Vagina (tissue), 2 donors: ENCODE measurements around the gene CBX8. TPM values are rescaled to one million over a fixed set of nuclear protein-coding genes. Genes with fewer than 3 reads are reported as not detected.

Experiments used
- DNase-seq, 2 donors: peaks; one replicate each; pipeline ENCODE4 v3.0.0-alpha.2; 2017; ENCODE audit errors: extremely low spot score in 2 of 2
- H3K27ac ChIP-seq: fragments of 200-600 bp; sonication (generic); one replicate; pipeline ENCODE4 v1.5.1; 2019
- H3K27me3 ChIP-seq: fragments of 200-600 bp; sonication (generic); one replicate; pipeline ENCODE4 v1.5.1; 2019
- H3K36me3 ChIP-seq, 2 donors: fragments of 200-600 bp; sonication (generic); one replicate each; pipeline ENCODE4 v1.5.1; 2017 to 2019
- H3K4me1 ChIP-seq: fragments of 200-600 bp; sonication (generic); one replicate; pipeline ENCODE4 v1.5.1; 2019
- H3K4me3 ChIP-seq, 2 donors: fragments of 200-600 bp; sonication (generic); 1 replicate in 1 of 2; 2 replicates in 1 of 2; pipeline ENCODE4 v1.5.1; 2016 to 2019
- H3K9me3 ChIP-seq: fragments of 200-600 bp; sonication (generic); one replicate; pipeline ENCODE4 v1.5.1; 2019
- CTCF ChIP-seq, 3 experiments: fragments of 450-650 bp in 2 of 3; fragments of 200-600 bp in 1 of 3; sonication (generic) in 1 of 3; IDR thresholded peaks; one replicate each; pipeline ENCODE4 v1.5.1; 2017 to 2019; ENCODE audit warnings: antibody characterized with exemption in 3 of 3, mild to moderate bottlenecking in 2 of 3, moderate library complexity in 2 of 3
- POLR2A ChIP-seq, 2 donors: fragments of 450-650 bp; IDR thresholded peaks; one replicate each; pipeline ENCODE4 v1.6.1; 2017; ENCODE audit warnings: antibody characterized with exemption in 2 of 2, mild to moderate bottlenecking in 2 of 2, moderate library complexity in 2 of 2
- POLR2AphosphoS5 ChIP-seq, 2 donors: sonication (generic); formaldehyde crosslinking; IDR thresholded peaks; one replicate each; pipeline ENCODE4 v1.9.0; 2017; ENCODE audit warnings: antibody characterized with exemption in 2 of 2, mild to moderate bottlenecking in 2 of 2, low read depth in 1 of 2; ENCODE audit not compliant: insufficient read depth in 1 of 2
- intact Hi-C: fragments of 100-400 bp; cut with DNase I; formaldehyde crosslinking; loops from one replicate; pipeline ENCODE4 v1.15.1; 2023
- total RNA-seq: library from RNA; depleted of rRNA; stranded (reverse); fragments of >200 nt; gene quantifications from one replicate; pipeline ENCODE4 v1.2.3, GENCODE V29; 2016

Gene CBX8
- total RNA-seq, 1 donor from 2014 or later = 0.98 TPM

DNA sequence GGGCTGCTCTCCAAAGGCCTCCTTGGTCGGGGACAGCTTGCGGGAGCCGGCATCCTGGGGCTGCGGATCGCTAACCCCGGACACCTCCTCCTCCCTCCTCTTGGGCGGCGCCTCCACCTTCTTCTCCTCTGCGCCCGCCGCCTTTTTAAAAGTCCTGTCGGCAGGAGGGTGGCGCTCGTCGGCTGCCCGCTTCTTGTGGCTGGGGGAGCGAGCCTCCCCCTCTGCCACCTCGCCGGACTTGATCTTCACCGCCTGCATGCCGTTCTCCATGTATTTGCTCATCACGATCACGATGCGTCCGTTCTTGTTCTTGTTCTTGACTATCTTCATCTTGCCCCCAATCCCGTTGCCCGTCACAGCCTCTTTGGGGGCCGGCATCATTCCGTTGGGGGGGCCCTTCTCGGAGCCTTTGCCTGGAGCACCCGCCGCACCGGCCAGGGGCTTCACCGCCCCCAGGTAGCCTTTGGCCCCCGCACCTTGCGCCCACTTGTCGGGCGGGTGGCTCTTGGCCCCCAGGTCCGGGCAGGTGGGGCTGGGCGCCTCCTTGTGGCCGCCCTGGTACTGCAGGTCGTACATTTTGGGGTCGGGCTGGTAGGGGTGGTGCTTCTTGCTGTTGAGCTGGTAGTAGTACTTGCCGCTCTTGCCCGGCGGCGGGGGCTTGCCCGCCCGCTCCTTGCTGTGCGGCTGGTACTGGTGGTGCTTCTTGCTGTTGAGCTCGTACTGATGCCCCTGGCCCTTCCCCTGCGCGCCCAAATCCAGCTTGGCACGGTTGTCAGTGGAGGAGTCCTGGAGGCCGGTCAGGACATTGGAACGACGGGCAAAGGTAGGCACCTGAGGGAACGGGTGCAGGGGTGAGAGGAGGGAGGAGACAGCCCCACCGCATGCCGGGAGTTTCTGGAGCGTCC is 37.9 kb upstream of the CBX8 start:
- peaks cover 0 to 17% of the 10 kb centered on the region in 2 donors for H3K36me3 ChIP-seq
- H3K27ac ChIP-seq = no peak overlapping the region
- no peaks in the 10 kb centered on the region for H3K27me3 ChIP-seq
- intact Hi-C loops = no loop called here
- H3K4me3 ChIP-seq = no peak overlapping the region
- no peaks in the 10 kb centered on the region for H3K9me3 ChIP-seq
- TF ChIP-seq POLR2A (IDR thresholded peaks at IDR 0.05) (no peak), CTCF (IDR thresholded peaks at IDR 0.05) (peak in 1 of 3 experiments; percentile 27), POLR2AphosphoS5 (IDR thresholded peaks at IDR 0.05; ENCODE audit: insufficient read depth in 1 of 2, low read depth in 1 of 2) (no peak)
- H3K4me1 ChIP-seq = peaks cover 47% of the 10 kb centered on the region
- DNase-seq = no peak

GRCh38 chr17:79833744-79834564 is 37.1 kb upstream of the CBX8 start:
- H3K9me3 ChIP-seq = no peaks in the 10 kb centered on the region
- H3K27ac ChIP-seq = no peak overlapping the region
- no peak for DNase-seq
- H3K36me3 ChIP-seq = peaks cover 0 to 17% of the 10 kb centered on the region in 2 donors
- TF ChIP-seq CTCF (IDR thresholded peaks at IDR 0.05) (no peak), POLR2AphosphoS5 (IDR thresholded peaks at IDR 0.05; ENCODE audit: insufficient read depth in 1 of 2, low read depth in 1 of 2) (no peak), POLR2A (IDR thresholded peaks at IDR 0.05) (no peak)
- no peaks in the 10 kb centered on the region for H3K27me3 ChIP-seq
- peaks cover 44% of the 10 kb centered on the region for H3K4me1 ChIP-seq
- intact Hi-C loops = no loop called here
- H3K4me3 ChIP-seq = no peak overlapping the region

- DNase-seq = no peak
- H3K9me3 ChIP-seq = no peaks in the 10 kb centered on the region
- no peak overlapping the region for H3K4me3 ChIP-seq
- intact Hi-C loops = no loop called here
- peaks cover 43% of the 10 kb centered on the region for H3K4me1 ChIP-seq
- no peaks in the 10 kb centered on the region for H3K27me3 ChIP-seq
- peaks cover 0 to 17% of the 10 kb centered on the region in 2 donors for H3K36me3 ChIP-seq
- no peak overlapping the region for H3K27ac ChIP-seq
- no peak for TF ChIP-seq POLR2A (IDR thresholded peaks at IDR 0.05)
- no peak for TF ChIP-seq POLR2AphosphoS5 (IDR thresholded peaks at IDR 0.05; ENCODE audit: insufficient read depth in 1 of 2, low read depth in 1 of 2)
- no peak for TF ChIP-seq CTCF (IDR thresholded peaks at IDR 0.05)
Observed at GRCh38 chr17:79833110-79833450, 36.2 kb upstream of the CBX8 start.

DNA sequence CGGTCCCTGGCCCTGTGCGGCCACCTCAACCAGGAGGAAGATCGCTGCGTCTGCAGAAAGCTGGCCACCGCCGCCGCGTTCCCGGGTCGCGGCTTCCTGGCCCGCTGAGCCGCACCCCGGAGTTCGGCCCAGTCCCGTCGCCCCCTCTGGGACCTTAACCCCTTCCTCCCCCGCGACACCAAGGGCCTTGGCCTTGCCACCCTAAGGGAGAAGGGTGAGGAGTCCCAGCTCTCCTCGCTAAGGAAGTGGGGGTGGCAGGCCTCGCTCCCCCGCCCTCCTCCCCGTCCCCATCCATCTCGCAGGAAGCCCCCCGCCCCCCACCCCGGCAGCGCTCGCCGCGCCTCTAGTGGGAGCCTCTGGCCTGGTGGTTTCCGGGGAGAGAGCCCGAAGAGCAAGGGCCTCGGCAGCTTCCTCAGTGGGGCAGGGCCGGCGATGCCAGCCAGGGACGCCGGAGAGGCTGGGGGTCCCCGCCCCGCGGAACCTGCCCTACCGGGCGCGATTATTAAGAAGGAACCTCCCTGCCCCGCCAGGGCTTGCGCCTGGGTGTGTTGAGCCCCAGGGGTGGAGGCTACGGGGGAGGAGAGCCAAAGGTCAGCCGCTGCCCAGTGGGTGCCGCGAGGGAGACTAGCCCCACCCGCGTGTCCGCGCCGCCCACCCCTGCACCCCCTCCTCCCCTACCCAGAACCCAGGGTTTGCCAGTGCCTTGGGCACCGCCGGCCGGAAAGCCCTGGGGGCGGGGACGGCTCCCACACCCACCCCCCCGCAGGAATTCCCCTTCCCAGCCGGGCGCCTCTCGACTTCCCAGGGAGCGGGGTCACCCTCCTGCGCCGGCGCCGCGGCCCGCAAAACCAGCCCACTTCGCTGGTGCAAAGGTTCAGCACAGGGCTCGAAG is 35.6 kb upstream of the CBX8 start:
- H3K9me3 ChIP-seq = no peaks in the 10 kb centered on the region
- H3K27ac ChIP-seq = no peak overlapping the region
- no peaks in the 10 kb centered on the region for H3K27me3 ChIP-seq
- peaks cover 0 to 17% of the 10 kb centered on the region in 2 donors for H3K36me3 ChIP-seq
- DNase-seq = no peak
- intact Hi-C loops = no loop called here
- TF ChIP-seq POLR2AphosphoS5 (IDR thresholded peaks at IDR 0.05; ENCODE audit: insufficient read depth in 1 of 2, low read depth in 1 of 2) = no peak
- TF ChIP-seq POLR2A (IDR thresholded peaks at IDR 0.05) = no peak
- no peak for TF ChIP-seq CTCF (IDR thresholded peaks at IDR 0.05)
- peak overlapping the region; percentile 18 to 23 for H3K4me3 ChIP-seq
- peaks cover 36% of the 10 kb centered on the region for H3K4me1 ChIP-seq
